Endothelial cell (in vitro differentiated cells): ENCODE results near the gene CSNK1G3. TPM values are rescaled to one million over a fixed set of nuclear protein-coding genes. Genes with fewer than 3 reads are reported as not detected.

Experiments
- DNase-seq: peaks from one replicate; pipeline ENCODE4 v3.0.0; 2021; ENCODE audit warnings: low spot score
- H3K27ac Mint-ChIP-seq: one replicate; pipeline ENCODE4 v1.8.0; 2021; ENCODE audit warnings: mixed read lengths, inconsistent platforms; ENCODE audit not compliant: unreplicated experiment
- H3K27me3 Mint-ChIP-seq: one replicate; pipeline ENCODE4 v1.8.0; 2021; ENCODE audit warnings: mild to moderate bottlenecking, moderate library complexity, mixed read lengths, inconsistent platforms; ENCODE audit not compliant: unreplicated experiment
- H3K36me3 Mint-ChIP-seq: one replicate; pipeline ENCODE4 v1.8.0; 2021; ENCODE audit warnings: mild to moderate bottlenecking, low read depth, mixed read lengths, inconsistent platforms; ENCODE audit not compliant: unreplicated experiment
- H3K4me1 Mint-ChIP-seq: one replicate; pipeline ENCODE4 v1.8.0; 2021; ENCODE audit warnings: mild to moderate bottlenecking, mixed read lengths, inconsistent platforms; ENCODE audit not compliant: unreplicated experiment
- H3K4me3 Mint-ChIP-seq: one replicate; pipeline ENCODE4 v1.8.0; 2021; ENCODE audit warnings: mild to moderate bottlenecking, mixed read lengths, inconsistent platforms; ENCODE audit not compliant: unreplicated experiment
- H3K9me3 Mint-ChIP-seq: one replicate; pipeline ENCODE4 v1.8.0; 2021; ENCODE audit warnings: mixed read lengths, inconsistent platforms; ENCODE audit not compliant: unreplicated experiment
- CTCF ChIP-seq: fragments of 200-600 bp; sonication (generic); IDR thresholded peaks from one replicate; pipeline ENCODE4 v1.5.0; 2021; ENCODE audit warnings: antibody characterized with exemption; ENCODE audit not compliant: unreplicated experiment
- total RNA-seq: library from RNA; stranded (reverse); fragmentation: NEBNext Ultra II Directional; extraction: Animal tissue kit (Norgen Biotek cat#: 25700); gene quantifications from one replicate; pipeline ENCODE4 v1.2.1, GENCODE V29; 2021; ENCODE audit not compliant: unreplicated experiment

CSNK1G3 gene
- total RNA-seq, 1 donor from 2014 or later, result 55.6 TPM

GRCh38 chr5:123639244-123639643 lies 127.3 kb downstream of the CSNK1G3 start:
- Mint-ChIP-seq H3K9me3 (no peaks in the 10 kb centered on the region), H3K27me3 (peaks cover 3% of the 10 kb centered on the region), H3K4me3 (no peak overlapping the region), H3K27ac (no peak overlapping the region), H3K36me3 (no peaks in the 10 kb centered on the region), H3K4me1 (no peaks in the 10 kb centered on the region)
- no peak for TF ChIP-seq CTCF
- DNase-seq, result no peak

- TF ChIP-seq CTCF, result no peak
- DNase-seq, result no peak
Observed at GRCh38 chr5:123645024-123645603, 133.1 kb downstream of the CSNK1G3 start.

GRCh38 chr5:123647066-123647465 lies 135.1 kb downstream of the CSNK1G3 start:
- no peak for DNase-seq
- H3K27ac Mint-ChIP-seq, result no peak overlapping the region
- H3K27me3 Mint-ChIP-seq, result no peaks in the 10 kb centered on the region
- H3K36me3 Mint-ChIP-seq, result no peaks in the 10 kb centered on the region
- no peaks in the 10 kb centered on the region for H3K9me3 Mint-ChIP-seq
- no peak for TF ChIP-seq CTCF
- no peaks in the 10 kb centered on the region for H3K4me1 Mint-ChIP-seq
- H3K4me3 Mint-ChIP-seq, result no peak overlapping the region

More at GRCh38 chr5:123645024-123645603, 133.1 kb downstream of the CSNK1G3 start:
- Mint-ChIP-seq H3K4me3 (no peak overlapping the region), H3K27me3 (no peaks in the 10 kb centered on the region), H3K36me3 (no peaks in the 10 kb centered on the region), H3K27ac (no peak overlapping the region), H3K4me1 (no peaks in the 10 kb centered on the region), H3K9me3 (no peaks in the 10 kb centered on the region)

- H3K27me3 Mint-ChIP-seq, result no peaks in the 10 kb centered on the region
- no peak overlapping the region for H3K27ac Mint-ChIP-seq
- no peaks in the 10 kb centered on the region for H3K4me1 Mint-ChIP-seq
- DNase-seq, result no peak
- no peaks in the 10 kb centered on the region for H3K36me3 Mint-ChIP-seq
- H3K4me3 Mint-ChIP-seq, result no peak overlapping the region
- H3K9me3 Mint-ChIP-seq, result no peaks in the 10 kb centered on the region
- no peak for TF ChIP-seq CTCF
Observed at GRCh38 chr5:123651234-123651633, 139.3 kb downstream of the CSNK1G3 start.

GRCh38 chr5:123659011-123659410 lies 147.0 kb downstream of the CSNK1G3 start:
- Mint-ChIP-seq H3K27ac (no peak overlapping the region), H3K4me1 (no peaks in the 10 kb centered on the region), H3K4me3 (no peak overlapping the region), H3K9me3 (peaks cover 1% of the 10 kb centered on the region), H3K27me3 (no peaks in the 10 kb centered on the region), H3K36me3 (no peaks in the 10 kb centered on the region)
- TF ChIP-seq CTCF, result no peak
- DNase-seq, result no peak
